Measurements from ENCODE around the gene MPP3. TPM values are rescaled to one million over a fixed set of nuclear protein-coding genes. Genes with fewer than 3 reads are reported as not detected.

MPP3 gene
- total and polyA plus RNA-seq, 2 donors (not counting 1 experiment from before 2014, with no cell fraction given), result 0.16 TPM; not detected in 1

GRCh38 chr17:43774304-43775250, 58.4 kb downstream of the MPP3 start:
- Mint-ChIP-seq H3K4me3 (no peak overlapping the region), H3K27me3 (no peaks in the 10 kb centered on the region), H3K4me1 (peaks cover 34% of the 10 kb centered on the region), H3K9me3 (ENCODE audit: insufficient read depth) (no peaks in the 10 kb centered on the region), H3K27ac (no peak overlapping the region)
- H3K27ac ChIP-seq (ENCODE audit: low read length in 2 of 2), result no peak overlapping the region
- 97% methylated on average over 14 of the region's 16 CpGs for WGBS (ENCODE audit: insufficient coverage)
- no peak overlapping the region for H2AFZ ChIP-seq (ENCODE audit: insufficient read depth, low read depth, low read length, poor library complexity, severe bottlenecking)
- POLR2A ChIA-PET, result no interaction called here
- H3K27me3 ChIP-seq (replicated peaks in 1 of 4; ENCODE audit: control extremely low read depth in 1 of 4, control insufficient read depth in 3 of 4, insufficient read depth in 4 of 4, low read length in 3 of 4), result peaks cover 0 to 4% (median 1%) of the 10 kb centered on the region in 4 experiments
- ATAC-seq (ENCODE audit: low read depth), result no peak
- H3K36me3 ChIP-seq (replicated peaks in 1 of 2; ENCODE audit: control extremely low read depth in 1 of 2, control insufficient read depth in 1 of 2, extremely low read depth in 1 of 2, insufficient read depth in 2 of 2, low read length in 1 of 2), result peaks cover 0 to 7% of the 10 kb centered on the region in 2 experiments
- peaks cover 0 to 3% (median 0%) of the 10 kb centered on the region in 3 donors for H3K9me3 ChIP-seq (ENCODE audit: control extremely low read depth in 1 of 3, control insufficient read depth in 2 of 3, insufficient read depth in 1 of 3, low read length in 2 of 3)
- DNase-seq, result no peak
- H3K4me2 ChIP-seq (replicated peaks; ENCODE audit: low read depth, low read length, poor library complexity, severe bottlenecking), result no peak overlapping the region
- H3K79me2 ChIP-seq (ENCODE audit: control insufficient read depth, insufficient read depth, low read length), result peaks cover 3% of the 10 kb centered on the region
- CTCF ChIA-PET, result interaction anchor here (1.8 kb wide), 1 partner anchor 9 kb away, joined by 9 read pairs; no protein-coding TSS in a partner anchor
- peaks cover 25 to 35% of the 10 kb centered on the region in 2 donors for H3K4me1 ChIP-seq (ENCODE audit: control insufficient read depth in 2 of 2, insufficient read depth in 2 of 2, low read length in 2 of 2)
- intact Hi-C loops (cut with micrococcal nuclease), result no loop called here
- TF ChIP-seq CTCF (IDR thresholded peaks at IDR 0.05), result no peak
- no peak for TF ChIP-seq EZH2 (IDR thresholded peaks at IDR 0.05; ENCODE audit: borderline replicate concordance, insufficient read depth, low read depth, low read length, poor library complexity, severe bottlenecking)
- no peaks in the 10 kb centered on the region for H4K20me1 ChIP-seq (ENCODE audit: control insufficient read depth, insufficient read depth, low read length, poor library complexity, severe bottlenecking)
- H3K9ac ChIP-seq (ENCODE audit: low read length), result no peak overlapping the region
- no peak overlapping the region for H3K4me3 ChIP-seq (ENCODE audit: control extremely low read depth in 1 of 5, extremely low read depth in 1 of 5, insufficient read depth in 1 of 5, low read depth in 2 of 5, low read length in 4 of 5)
